SU-DHL-6 (cell line): Measurements from ENCODE around the gene MMP20.

ENCODE experiments used
- CTCF ChIP-seq: fragments of 200-600 bp; sonication (generic); IDR thresholded peaks from one replicate; pipeline ENCODE4 v1.5.1; 2017; ENCODE audit warnings: antibody characterized with exemption, mild to moderate bottlenecking, low read length, moderate library complexity; ENCODE audit not compliant: insufficient read depth, poor library complexity, severe bottlenecking
- EZH2phosphoT487 ChIP-seq: fragments of 200-600 bp; sonication (generic), shearing (Covaris generic); conservative IDR thresholded peaks from 2 replicates; pipeline ENCODE4 v1.6.1; 2018; ENCODE audit warnings: mild to moderate bottlenecking, antibody characterized with exemption, low read length, moderate library complexity, mixed read lengths

GRCh38 chr11:102534261-102534872, 90.8 kb downstream of the MMP20 start:
- TF ChIP-seq CTCF (peak; percentile 41), EZH2phosphoT487 (no peak)
